ENCODE data around the gene APOL3.
"Not testable (repeated sequence)": the region's sequence is repeated elsewhere in the genome, so short reads cannot be mapped to it uniquely, and the experiment has no call there.

Gene APOL3

GRCh38 chr22:36104435-36104834, 56.1 kb downstream of the APOL3 start:
- WGBS, 2 experiments, result 72 to 76% methylated on average over 9 of the region's 9 CpGs
- no peak overlapping the region for H3K27ac ChIP-seq (ENCODE audit: insufficient read depth, low read depth, low read length, poor library complexity, severe bottlenecking)
- no peaks in the 10 kb centered on the region for H3K9me3 ChIP-seq (ENCODE audit: control insufficient read depth, low read length)
- no peaks in the 10 kb centered on the region for H3K27me3 ChIP-seq (ENCODE audit: control insufficient read depth, insufficient read depth, low read length, poor library complexity, severe bottlenecking)
- no peak overlapping the region for H3K4me3 ChIP-seq (ENCODE audit: insufficient read depth, low read depth, low read length)
- H3K4me1 ChIP-seq (ENCODE audit: control insufficient read depth, insufficient read depth, low read length), result no peaks in the 10 kb centered on the region
- H3K36me3 ChIP-seq (ENCODE audit: control insufficient read depth, insufficient read depth, low read length), result no peaks in the 10 kb centered on the region

GRCh38 chr22:36103891-36104290, 56.7 kb downstream of the APOL3 start:
- no peak overlapping the region for H3K27ac ChIP-seq (ENCODE audit: insufficient read depth, low read depth, low read length, poor library complexity, severe bottlenecking)
- H3K4me1 ChIP-seq (ENCODE audit: control insufficient read depth, insufficient read depth, low read length), result no peaks in the 10 kb centered on the region
- 89 to 90% methylated on average over 16 of the region's 16 CpGs for WGBS, 2 experiments
- no peaks in the 10 kb centered on the region for H3K36me3 ChIP-seq (ENCODE audit: control insufficient read depth, insufficient read depth, low read length)
- no peaks in the 10 kb centered on the region for H3K9me3 ChIP-seq (ENCODE audit: control insufficient read depth, low read length)
- no peak overlapping the region for H3K4me3 ChIP-seq (ENCODE audit: insufficient read depth, low read depth, low read length)
- H3K27me3 ChIP-seq (ENCODE audit: control insufficient read depth, insufficient read depth, low read length, poor library complexity, severe bottlenecking), result no peaks in the 10 kb centered on the region

GRCh38 chr22:36102995-36103394, 57.6 kb downstream of the APOL3 start:
- no peaks in the 10 kb centered on the region for H3K27me3 ChIP-seq (ENCODE audit: control insufficient read depth, insufficient read depth, low read length, poor library complexity, severe bottlenecking)
- no peaks in the 10 kb centered on the region for H3K36me3 ChIP-seq (ENCODE audit: control insufficient read depth, insufficient read depth, low read length)
- H3K27ac ChIP-seq (ENCODE audit: insufficient read depth, low read depth, low read length, poor library complexity, severe bottlenecking), result no peak overlapping the region
- no peak overlapping the region for H3K4me3 ChIP-seq (ENCODE audit: insufficient read depth, low read depth, low read length)
- H3K9me3 ChIP-seq (ENCODE audit: control insufficient read depth, low read length), result no peaks in the 10 kb centered on the region
- H3K4me1 ChIP-seq (ENCODE audit: control insufficient read depth, insufficient read depth, low read length), result no peaks in the 10 kb centered on the region
- 93 to 96% methylated on average over 1 of the region's 2 CpGs for WGBS, 2 experiments

- Histone ChIP-seq H3K4me3 (ENCODE audit: insufficient read depth, low read depth, low read length) (no peak overlapping the region), H3K9me3 (ENCODE audit: control insufficient read depth, low read length) (no peaks in the 10 kb centered on the region), H3K4me1 (ENCODE audit: control insufficient read depth, insufficient read depth, low read length) (no peaks in the 10 kb centered on the region), H3K27me3 (ENCODE audit: control insufficient read depth, insufficient read depth, low read length, poor library complexity, severe bottlenecking) (no peaks in the 10 kb centered on the region), H3K36me3 (ENCODE audit: control insufficient read depth, insufficient read depth, low read length) (no peaks in the 10 kb centered on the region), H3K27ac (ENCODE audit: insufficient read depth, low read depth, low read length, poor library complexity, severe bottlenecking) (no peak overlapping the region)
- 92 to 94% methylated on average over 4 of the region's 4 CpGs for WGBS, 2 experiments
Measured at GRCh38 chr22:36101756-36102155, 58.8 kb downstream of the APOL3 start.

GRCh38 chr22:36100908-36101307, 59.6 kb downstream of the APOL3 start:
- H3K36me3 ChIP-seq (ENCODE audit: control insufficient read depth, insufficient read depth, low read length); H3K4me1 ChIP-seq (ENCODE audit: control insufficient read depth, insufficient read depth, low read length); H3K27me3 ChIP-seq (ENCODE audit: control insufficient read depth, insufficient read depth, low read length, poor library complexity, severe bottlenecking); H3K9me3 ChIP-seq (ENCODE audit: control insufficient read depth, low read length); H3K4me3 ChIP-seq (ENCODE audit: insufficient read depth, low read depth, low read length); H3K27ac ChIP-seq (ENCODE audit: insufficient read depth, low read depth, low read length, poor library complexity, severe bottlenecking): not testable (repeated sequence)
- 91% methylated on average over 4 of the region's 4 CpGs for WGBS, 2 experiments

- WGBS, 2 experiments, result 92 to 93% methylated on average over 8 to 9 of the region's 9 CpGs
- Histone ChIP-seq H3K27me3 (ENCODE audit: control insufficient read depth, insufficient read depth, low read length, poor library complexity, severe bottlenecking) (no peaks in the 10 kb centered on the region), H3K36me3 (ENCODE audit: control insufficient read depth, insufficient read depth, low read length) (no peaks in the 10 kb centered on the region)
Measured at GRCh38 chr22:36100134-36100824, 60.3 kb downstream of the APOL3 start.

GRCh38 chr22:36099561-36099960, 61.0 kb downstream of the APOL3 start:
- not testable (repeated sequence) for H3K27ac ChIP-seq (ENCODE audit: insufficient read depth, low read depth, low read length, poor library complexity, severe bottlenecking); H3K36me3 ChIP-seq (ENCODE audit: control insufficient read depth, insufficient read depth, low read length); H3K4me3 ChIP-seq (ENCODE audit: insufficient read depth, low read depth, low read length); H3K4me1 ChIP-seq (ENCODE audit: control insufficient read depth, insufficient read depth, low read length); H3K9me3 ChIP-seq (ENCODE audit: control insufficient read depth, low read length); H3K27me3 ChIP-seq (ENCODE audit: control insufficient read depth, insufficient read depth, low read length, poor library complexity, severe bottlenecking)
- WGBS, 2 experiments, result 89 to 98% methylated on average over 10 of the region's 10 CpGs

More at GRCh38 chr22:36100134-36100824, 60.3 kb downstream of the APOL3 start:
- Histone ChIP-seq H3K4me1 (ENCODE audit: control insufficient read depth, insufficient read depth, low read length) (no peaks in the 10 kb centered on the region), H3K9me3 (ENCODE audit: control insufficient read depth, low read length) (no peaks in the 10 kb centered on the region), H3K4me3 (ENCODE audit: insufficient read depth, low read depth, low read length) (no peak overlapping the region), H3K27ac (ENCODE audit: insufficient read depth, low read depth, low read length, poor library complexity, severe bottlenecking) (no peak overlapping the region)

GRCh38 chr22:36097880-36098279, 62.7 kb downstream of the APOL3 start:
- WGBS, 2 experiments, result 84 to 93% methylated on average over 7 of the region's 8 CpGs
- Histone ChIP-seq H3K9me3 (ENCODE audit: control insufficient read depth, low read length) (no peaks in the 10 kb centered on the region), H3K27ac (ENCODE audit: insufficient read depth, low read depth, low read length, poor library complexity, severe bottlenecking) (no peak overlapping the region), H3K4me1 (ENCODE audit: control insufficient read depth, insufficient read depth, low read length) (no peaks in the 10 kb centered on the region), H3K36me3 (ENCODE audit: control insufficient read depth, insufficient read depth, low read length) (no peaks in the 10 kb centered on the region), H3K27me3 (ENCODE audit: control insufficient read depth, insufficient read depth, low read length, poor library complexity, severe bottlenecking) (no peaks in the 10 kb centered on the region), H3K4me3 (ENCODE audit: insufficient read depth, low read depth, low read length) (no peak overlapping the region)

- H3K36me3 ChIP-seq (ENCODE audit: control insufficient read depth, insufficient read depth, low read length); H3K4me3 ChIP-seq (ENCODE audit: insufficient read depth, low read depth, low read length); H3K4me1 ChIP-seq (ENCODE audit: control insufficient read depth, insufficient read depth, low read length); H3K27me3 ChIP-seq (ENCODE audit: control insufficient read depth, insufficient read depth, low read length, poor library complexity, severe bottlenecking); H3K27ac ChIP-seq (ENCODE audit: insufficient read depth, low read depth, low read length, poor library complexity, severe bottlenecking); H3K9me3 ChIP-seq (ENCODE audit: control insufficient read depth, low read length): not testable (repeated sequence)
- WGBS, 2 experiments, result no CpG with 5 or more reads among the region's 3 CpGs
Measured at GRCh38 chr22:36090772-36091171, 69.8 kb downstream of the APOL3 start.
